ENCODE data around the gene CHD2.

DNA sequence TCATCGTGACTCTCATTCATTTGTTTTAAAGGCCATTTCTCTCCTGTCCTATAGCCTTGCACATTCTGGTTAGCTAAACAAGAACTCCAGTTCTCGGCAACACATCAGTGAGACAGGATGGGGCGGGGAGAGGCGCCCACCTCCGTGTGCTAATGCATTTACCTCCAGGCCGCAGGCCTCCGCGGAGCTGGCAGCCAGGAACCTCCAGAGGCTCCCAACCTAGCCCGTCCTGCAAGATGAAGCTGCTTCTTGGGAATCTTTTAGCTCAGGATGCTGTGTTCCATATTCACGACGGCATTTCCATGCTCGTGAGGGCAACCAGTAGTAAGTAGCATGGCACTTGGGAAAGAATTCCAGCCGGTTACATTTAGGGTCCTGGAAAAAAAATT, 141.0 kb downstream of the CHD2 start:
- no peak for TF ChIP-seq CTCF (IDR thresholded peaks at IDR 0.05)
- TF ChIP-seq POLR2A (IDR thresholded peaks at IDR 0.05), result no peak
